GM18858 (cell line): Measurements from ENCODE around the gene ZNF486.
"Not testable (repeated sequence)": the region's sequence is repeated elsewhere in the genome, so short reads cannot be mapped to it uniquely, and the experiment has no call there.

ENCODE experiments used
- ATAC-seq: cut with Tn5 transposase; IDR thresholded peaks from one replicate; pipeline ENCODE4 v1.9.1; 2021; ENCODE audit not compliant: unreplicated experiment

Gene ZNF486

DNA sequence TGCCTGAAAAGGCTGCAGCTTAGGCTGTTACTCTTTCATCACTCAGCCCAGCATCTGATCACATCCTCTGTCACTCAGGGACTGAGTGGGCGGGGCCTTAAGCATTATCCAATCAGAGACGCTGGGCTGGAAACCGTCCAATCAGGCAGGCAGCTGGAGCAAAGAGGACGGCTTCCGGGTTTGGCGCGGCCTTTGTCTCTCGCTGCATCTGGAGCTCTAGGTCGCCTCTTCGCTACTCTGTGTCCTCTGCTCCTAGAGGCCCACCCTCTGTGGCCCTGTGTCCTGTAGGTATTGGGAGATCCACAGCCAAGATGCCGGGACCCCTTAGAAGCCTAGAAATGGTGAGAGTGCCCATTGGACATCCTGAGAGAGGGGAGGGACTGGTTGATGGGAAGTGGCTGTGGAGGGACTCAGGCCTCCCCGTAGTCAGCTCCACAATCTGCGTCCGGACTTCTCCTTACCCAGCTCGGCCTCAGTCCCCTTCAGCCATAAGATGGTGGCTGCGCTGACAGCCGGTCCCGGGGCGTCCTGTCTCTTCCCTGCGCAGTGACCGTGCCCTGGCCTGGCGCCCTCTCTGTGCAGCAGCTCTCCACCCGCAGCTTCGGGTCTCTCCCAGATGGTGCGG, at the start of gene ZNF486:
TSS of gene ZNF486 (plus strand) at position 195 of the 625 bp plus-strand sequence. CDS start at position 312, 117 bp downstream.
- ATAC-seq = no peak

GRCh38 chr19:20118064-20118839, 48.8 kb upstream of the ZNF486 start:
- not testable (repeated sequence) for ATAC-seq

GRCh38 chr19:20124879-20125278, 42.1 kb upstream of the ZNF486 start:
- no peak for ATAC-seq

- ATAC-seq = not testable (repeated sequence)
These were observed 34.1 kb upstream of the ZNF486 start for GRCh38 chr19:20132933-20133332.

DNA sequence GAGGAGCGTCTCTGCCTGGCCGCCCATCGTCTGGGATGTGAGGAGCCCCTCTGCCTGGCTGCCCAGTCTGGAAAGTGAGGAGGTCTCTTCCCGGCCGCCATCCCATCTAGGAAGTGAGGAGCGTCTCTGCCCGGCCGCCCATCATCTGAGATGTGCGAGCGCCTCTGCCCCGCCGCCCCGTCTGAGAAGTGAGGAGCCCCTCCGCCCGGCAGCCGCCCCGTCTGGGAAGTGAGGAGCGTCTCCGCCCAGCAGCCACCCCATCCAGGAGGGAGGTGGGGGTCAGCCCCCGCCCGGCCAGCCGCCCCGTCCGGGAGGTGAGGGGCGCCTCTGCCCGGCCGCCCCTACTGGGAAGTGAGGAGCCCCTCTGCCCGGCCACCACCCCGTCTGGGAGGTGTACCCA, 29.3 kb upstream of the ZNF486 start:
- ATAC-seq = not testable (repeated sequence)

DNA sequence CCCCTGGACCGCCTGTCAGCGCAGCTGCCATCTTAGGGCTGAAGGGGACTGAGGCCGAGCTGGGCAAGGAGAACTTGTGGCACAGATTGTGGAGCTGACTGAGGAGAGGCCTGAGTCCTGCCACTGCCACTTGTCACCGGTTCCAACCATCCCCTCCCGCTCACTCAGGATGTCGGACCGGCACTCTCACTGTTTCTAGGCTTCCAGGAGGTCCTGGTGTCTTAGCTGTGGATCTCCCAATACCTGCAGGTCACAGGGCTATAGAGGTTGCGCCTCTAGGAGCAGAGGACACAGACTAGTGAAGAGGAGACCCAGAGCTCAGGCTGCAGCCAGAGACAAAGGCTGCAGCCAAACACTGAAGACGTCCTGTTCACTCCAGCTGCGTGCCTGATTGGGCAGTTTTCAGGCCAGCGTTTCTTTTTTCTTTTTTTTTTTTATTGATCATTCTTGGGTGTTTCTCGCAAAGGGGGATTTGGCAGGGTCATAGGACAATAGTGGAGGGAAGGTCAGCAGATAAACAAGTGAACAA, 15.3 kb upstream of the ZNF486 start:
- no peak for ATAC-seq

DNA sequence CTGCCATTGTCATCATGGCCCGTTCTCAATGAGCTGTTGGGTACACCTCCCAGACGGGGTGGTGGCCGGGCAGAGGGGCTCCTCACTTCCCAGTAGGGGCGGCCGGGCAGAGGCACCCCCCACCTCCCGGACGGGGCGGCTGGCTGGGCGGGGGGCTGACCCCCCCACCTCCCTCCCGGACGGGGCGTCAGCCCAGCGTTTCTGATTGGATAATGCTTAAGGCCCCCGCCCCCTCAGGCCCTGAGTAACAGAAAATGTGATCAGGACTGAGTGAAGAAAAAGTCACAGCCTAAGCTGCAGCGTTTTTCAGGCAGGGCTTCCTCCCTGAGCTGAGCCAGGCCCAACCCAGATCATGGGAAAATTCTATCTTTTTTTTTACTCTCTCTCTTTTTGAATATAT, 14.5 kb upstream of the ZNF486 start:
- ATAC-seq = not testable (repeated sequence)

DNA sequence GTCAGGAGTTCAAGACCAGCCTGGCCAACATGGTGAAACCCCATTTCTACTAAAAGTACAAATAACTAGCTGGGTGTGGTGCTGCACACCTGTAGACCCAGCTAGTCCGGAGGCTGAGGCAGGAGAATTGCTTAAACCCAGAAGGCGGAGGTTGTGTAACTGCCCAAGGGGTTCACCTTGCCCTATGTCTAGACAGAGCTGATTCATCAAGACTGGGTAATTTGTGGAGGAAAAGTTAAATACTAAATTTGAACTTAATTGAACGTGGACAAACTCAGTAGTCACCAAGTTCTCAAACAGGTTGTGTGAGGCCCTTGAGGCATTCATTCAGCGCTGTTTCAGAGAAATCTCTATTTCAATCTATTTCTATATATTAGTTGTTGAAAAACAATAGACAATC, 13.7 kb upstream of the ZNF486 start:
- ATAC-seq = no peak

DNA sequence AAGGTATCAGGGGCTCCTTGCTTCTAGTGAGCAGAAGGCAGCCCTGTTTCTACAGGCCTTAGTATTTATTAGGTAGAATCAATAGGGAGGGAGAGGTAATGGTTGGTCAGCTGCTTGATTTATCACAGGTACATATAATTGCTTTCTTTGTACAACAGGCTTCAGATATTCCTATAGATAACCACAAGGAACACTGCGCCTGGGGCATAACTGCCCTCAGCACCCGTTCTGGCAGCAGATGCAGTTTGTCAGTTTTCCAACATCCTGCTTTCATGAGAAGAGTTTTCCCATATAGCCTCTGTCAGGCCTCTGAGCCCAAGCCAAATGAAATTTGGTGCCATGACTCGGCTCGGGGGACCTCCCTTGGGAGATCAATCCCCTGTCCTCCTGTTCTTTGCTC, 12.4 kb upstream of the ZNF486 start:
- no peak for ATAC-seq

DNA sequence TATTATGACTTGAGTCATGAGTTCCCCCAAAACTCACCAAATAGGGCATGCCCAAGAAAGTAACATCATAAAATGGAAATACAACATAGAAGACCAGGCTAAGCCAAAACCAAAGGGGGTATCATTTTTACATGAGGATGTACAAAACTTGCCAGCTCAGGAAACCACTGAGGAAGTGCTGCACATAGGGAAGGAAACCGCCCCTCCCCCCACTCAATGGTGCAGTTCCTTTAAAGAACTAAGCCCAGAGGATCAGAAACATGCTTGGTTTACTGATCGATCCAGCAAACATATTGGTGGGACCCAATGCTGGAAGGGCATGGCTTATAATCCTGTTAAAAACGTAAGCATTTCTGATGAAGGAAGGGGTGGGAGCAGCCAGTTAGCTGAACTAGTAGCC, 4.2 kb upstream of the ZNF486 start:
- ATAC-seq = no peak

GRCh38 chr19:20164456-20164855, 2.6 kb upstream of the ZNF486 start:
- no peak for ATAC-seq

DNA sequence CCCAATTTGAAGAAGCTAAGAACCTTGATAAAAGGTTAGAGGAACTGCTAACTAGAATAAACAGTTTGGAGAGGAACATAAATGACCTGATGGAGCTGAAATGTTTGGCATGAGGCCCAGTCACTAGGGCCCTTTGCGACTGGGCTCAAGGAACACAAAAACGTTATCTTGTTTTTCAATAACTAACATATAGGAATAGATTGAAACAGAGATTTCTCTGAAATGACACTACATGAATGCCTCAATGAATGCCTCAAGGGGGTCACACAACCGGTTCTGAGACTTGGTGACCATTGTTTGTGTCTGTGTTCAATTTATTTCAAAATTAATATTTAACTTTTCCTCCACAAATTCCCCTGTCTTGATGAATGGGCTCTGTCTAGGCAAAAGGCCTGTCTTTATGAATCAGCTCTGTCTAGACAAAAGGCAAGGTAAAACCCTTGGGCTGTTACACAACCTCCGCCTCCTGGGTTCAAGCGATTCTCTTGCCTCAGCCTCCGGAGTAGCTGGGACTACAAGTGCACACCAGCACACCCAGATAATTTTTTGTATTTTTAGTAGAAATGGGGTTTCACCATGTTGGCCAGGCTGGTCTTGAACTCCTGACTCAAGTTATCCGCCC, 932 bp upstream of the ZNF486 start:
- no peak for ATAC-seq

DNA sequence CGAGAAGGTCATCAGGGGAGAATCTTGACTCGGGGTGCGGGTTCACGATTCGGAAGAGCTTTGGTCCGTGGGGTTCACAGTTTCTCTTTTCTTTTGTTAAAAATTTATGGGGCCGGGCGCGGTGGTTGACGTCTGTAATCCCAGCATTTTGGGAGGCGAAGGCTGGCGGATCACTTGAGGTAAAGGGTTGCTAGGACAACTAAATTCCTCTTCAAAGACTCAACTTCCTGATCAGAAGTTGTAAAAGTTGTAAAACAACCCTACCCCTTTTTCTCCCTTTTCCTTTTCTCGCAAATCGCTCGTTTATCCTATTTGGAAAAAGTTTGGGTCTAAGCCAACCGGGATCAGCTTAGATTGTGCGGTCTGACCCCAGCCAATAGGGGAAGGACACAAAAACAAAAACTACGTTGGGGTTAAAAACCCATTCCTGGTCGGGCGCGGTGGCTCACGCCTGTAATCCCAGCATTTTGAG, 673 bp downstream of the ZNF486 start:
- ATAC-seq = no peak

DNA sequence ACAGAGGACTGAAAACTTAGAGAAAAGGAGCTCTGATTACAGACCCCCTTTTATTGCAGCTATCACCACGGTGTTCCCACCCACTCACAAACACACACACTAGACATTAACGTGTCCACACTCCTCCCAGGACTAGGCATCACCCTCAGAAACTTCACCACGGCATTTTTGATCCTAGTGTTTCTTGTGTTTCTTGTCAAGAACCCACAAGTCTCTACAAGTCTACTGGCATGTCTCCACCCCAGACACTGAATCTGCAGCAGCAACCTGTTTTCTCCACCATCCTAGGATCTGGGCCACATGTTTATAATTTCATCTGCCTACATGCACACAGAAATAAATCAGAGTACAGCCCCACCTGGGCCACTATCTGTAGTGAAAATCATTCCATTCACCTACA, 4.3 kb downstream of the ZNF486 start:
- ATAC-seq = no peak

- ATAC-seq = not testable (repeated sequence)
These were observed 8.8 kb downstream of the ZNF486 start for GRCh38 chr19:20175848-20176247.

- not testable (repeated sequence) for ATAC-seq
These were observed 12.9 kb downstream of the ZNF486 start for GRCh38 chr19:20179956-20180355.

DNA sequence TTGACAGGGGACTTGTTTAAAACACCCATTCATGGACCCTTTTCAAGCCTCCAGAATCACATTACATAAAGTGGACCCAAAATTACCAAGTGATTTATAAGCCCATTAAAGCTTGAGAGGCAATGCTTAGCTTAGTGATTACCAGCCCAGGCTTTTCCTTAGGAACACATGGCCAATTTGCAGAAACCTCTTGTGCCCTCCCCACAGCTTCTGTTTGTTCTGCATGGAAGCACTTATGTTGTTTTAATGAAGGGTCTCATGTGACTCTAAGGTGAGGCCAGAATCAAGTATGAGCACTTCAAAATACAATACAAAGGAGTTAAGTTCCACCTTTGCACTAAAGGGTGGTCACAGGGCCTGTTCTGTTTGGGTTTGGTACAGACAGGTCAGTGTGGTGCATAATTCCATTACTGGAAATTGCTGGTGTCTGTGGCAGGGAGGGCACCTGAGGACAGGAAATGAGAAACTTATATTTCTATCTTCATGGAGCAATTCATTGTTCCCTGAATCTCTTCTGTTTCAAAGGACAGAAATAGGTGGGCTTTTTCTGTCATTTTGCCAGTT, 15.3 kb downstream of the ZNF486 start:
- no peak for ATAC-seq

GRCh38 chr19:20186174-20186573, 19.2 kb downstream of the ZNF486 start:
- ATAC-seq = no peak

DNA sequence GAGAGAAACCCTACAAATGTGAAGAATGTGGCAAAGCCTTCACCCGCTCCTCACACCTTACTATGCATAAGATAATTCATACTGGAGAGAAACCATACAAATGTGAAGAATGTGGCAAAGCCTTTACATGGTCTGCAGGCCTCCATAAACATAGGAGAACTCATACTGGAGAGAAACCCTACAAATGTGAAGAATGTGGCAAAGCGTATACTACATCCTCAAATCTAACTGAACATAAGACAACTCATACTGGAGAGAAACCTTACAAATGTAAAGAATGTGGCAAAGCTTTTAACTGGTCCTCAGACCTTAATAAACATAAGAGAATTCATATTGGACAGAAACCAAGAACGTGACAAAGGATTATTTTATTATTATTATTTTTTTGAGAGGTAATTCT, 30.7 kb downstream of the ZNF486 start:
- no peak for ATAC-seq

GRCh38 chr19:20209051-20209450, 42.0 kb downstream of the ZNF486 start:
- ATAC-seq = no peak

DNA sequence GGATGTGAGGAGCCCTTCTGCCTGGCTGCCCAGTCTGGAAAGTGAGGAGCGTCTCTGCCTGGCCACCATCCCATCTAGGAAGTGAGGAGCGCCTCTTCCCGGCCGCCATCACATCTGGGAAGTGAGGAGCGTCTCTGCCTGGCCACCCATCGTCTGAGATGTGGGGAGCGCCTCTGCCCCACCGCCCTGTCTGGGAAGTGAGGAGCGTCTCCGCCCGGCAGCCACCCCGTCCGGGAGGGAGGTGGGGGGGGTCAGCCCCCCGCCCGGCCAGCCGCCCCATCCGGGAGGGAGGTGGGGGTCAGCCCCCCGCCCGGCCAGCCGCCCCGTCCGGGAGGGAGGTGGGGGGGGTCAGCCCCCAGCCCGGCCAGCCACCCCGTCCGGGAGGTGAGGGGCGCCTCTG, 47.4 kb downstream of the ZNF486 start:
- ATAC-seq = not testable (repeated sequence)
